ENCODE data around the gene INSR. TPM values are rescaled to one million over a fixed set of nuclear protein-coding genes. Genes with fewer than 3 reads are reported as not detected.

INSR gene
- total and polyA plus RNA-seq, 9 donors: 7.9 to 17.9 (median 13.6) TPM

GRCh38 chr19:7297742-7298141, 3.5 kb upstream of the INSR start:
- Histone ChIP-seq H3K4me3 (ENCODE audit: low read length) (no peak overlapping the region), H3K9me3 (replicated peaks; ENCODE audit: control insufficient read depth, low read depth, low read length) (no peaks in the 10 kb centered on the region), H3K4me1 (ENCODE audit: control insufficient read depth, insufficient read depth, low read length) (peaks cover 11% of the 10 kb centered on the region), H3K36me3 (ENCODE audit: control insufficient read depth, insufficient read depth, low read length) (no peaks in the 10 kb centered on the region), H3K27me3 (ENCODE audit: control insufficient read depth, insufficient read depth, low read length) (peaks cover 12% of the 10 kb centered on the region), H3K27ac (ENCODE audit: low read length) (no peak overlapping the region)
- DNase-seq: no peak
- WGBS (ENCODE audit: insufficient coverage): 56% methylated on average over 6 of the region's 7 CpGs

GRCh38 chr19:7295912-7296536, 1.8 kb upstream of the INSR start:
- 71% methylated on average over 1 of the region's 6 CpGs for WGBS (ENCODE audit: insufficient coverage)
- DNase-seq: no peak
- Histone ChIP-seq H3K9me3 (replicated peaks; ENCODE audit: control insufficient read depth, low read depth, low read length) (no peaks in the 10 kb centered on the region), H3K4me1 (ENCODE audit: control insufficient read depth, insufficient read depth, low read length) (peaks cover 13% of the 10 kb centered on the region), H3K36me3 (ENCODE audit: control insufficient read depth, insufficient read depth, low read length) (no peaks in the 10 kb centered on the region), H3K4me3 (ENCODE audit: low read length) (no peak overlapping the region), H3K27ac (ENCODE audit: low read length) (no peak overlapping the region), H3K27me3 (ENCODE audit: control insufficient read depth, insufficient read depth, low read length) (peaks cover 10% of the 10 kb centered on the region)

- DNase-seq: peak; percentile 76
- 1% methylated on average over 33 of the region's 43 CpGs for WGBS (ENCODE audit: insufficient coverage)
These were observed 471 bp upstream of the INSR start for GRCh38 chr19:7294558-7295212.

GRCh38 chr19:7292950-7293761, 1.1 kb downstream of the INSR start:
- peaks cover 3% of the 10 kb centered on the region for H3K27me3 ChIP-seq (ENCODE audit: control insufficient read depth, insufficient read depth, low read length)
- no peaks in the 10 kb centered on the region for H3K9me3 ChIP-seq (replicated peaks; ENCODE audit: control insufficient read depth, low read depth, low read length)
- peak; percentile 42 for DNase-seq
- peaks cover 13% of the 10 kb centered on the region for H3K4me1 ChIP-seq (ENCODE audit: control insufficient read depth, insufficient read depth, low read length)
- H3K36me3 ChIP-seq (ENCODE audit: control insufficient read depth, insufficient read depth, low read length): no peaks in the 10 kb centered on the region
- peak overlapping the region; percentile 77 for H3K4me3 ChIP-seq (ENCODE audit: low read length)
- 6% methylated on average over 43 of the region's 54 CpGs for WGBS (ENCODE audit: insufficient coverage)
- no peak overlapping the region for H3K27ac ChIP-seq (ENCODE audit: low read length)

More at GRCh38 chr19:7294558-7295212, 471 bp upstream of the INSR start:
- Histone ChIP-seq H3K9me3 (replicated peaks; ENCODE audit: control insufficient read depth, low read depth, low read length) (no peaks in the 10 kb centered on the region), H3K27me3 (ENCODE audit: control insufficient read depth, insufficient read depth, low read length) (peaks cover 7% of the 10 kb centered on the region), H3K36me3 (ENCODE audit: control insufficient read depth, insufficient read depth, low read length) (no peaks in the 10 kb centered on the region), H3K4me1 (ENCODE audit: control insufficient read depth, insufficient read depth, low read length) (peaks cover 13% of the 10 kb centered on the region), H3K4me3 (ENCODE audit: low read length) (peak overlapping the region; percentile 60), H3K27ac (ENCODE audit: low read length) (peak overlapping the region; percentile 75)

GRCh38 chr19:7292352-7292949, 1.8 kb downstream of the INSR start:
- Histone ChIP-seq H3K9me3 (replicated peaks; ENCODE audit: control insufficient read depth, low read depth, low read length) (no peaks in the 10 kb centered on the region), H3K27ac (ENCODE audit: low read length) (no peak overlapping the region), H3K4me1 (ENCODE audit: control insufficient read depth, insufficient read depth, low read length) (peaks cover 13% of the 10 kb centered on the region), H3K4me3 (ENCODE audit: low read length) (peak overlapping the region; percentile 77), H3K36me3 (ENCODE audit: control insufficient read depth, insufficient read depth, low read length) (no peaks in the 10 kb centered on the region), H3K27me3 (ENCODE audit: control insufficient read depth, insufficient read depth, low read length) (peaks cover 3% of the 10 kb centered on the region)
- DNase-seq: no peak
- 44% methylated on average over 6 of the region's 12 CpGs for WGBS (ENCODE audit: insufficient coverage)

GRCh38 chr19:7288977-7289376, 5.2 kb downstream of the INSR start:
- Histone ChIP-seq H3K36me3 (ENCODE audit: control insufficient read depth, insufficient read depth, low read length) (no peaks in the 10 kb centered on the region), H3K4me1 (ENCODE audit: control insufficient read depth, insufficient read depth, low read length) (peaks cover 7% of the 10 kb centered on the region), H3K27me3 (ENCODE audit: control insufficient read depth, insufficient read depth, low read length) (no peaks in the 10 kb centered on the region), H3K4me3 (ENCODE audit: low read length) (no peak overlapping the region), H3K9me3 (replicated peaks; ENCODE audit: control insufficient read depth, low read depth, low read length) (no peaks in the 10 kb centered on the region), H3K27ac (ENCODE audit: low read length) (no peak overlapping the region)
- DNase-seq: no peak
- WGBS (ENCODE audit: insufficient coverage): 42% methylated on average over 5 of the region's 6 CpGs

- no peak for DNase-seq
- Histone ChIP-seq H3K27ac (ENCODE audit: low read length) (no peak overlapping the region), H3K4me1 (ENCODE audit: control insufficient read depth, insufficient read depth, low read length) (peaks cover 6% of the 10 kb centered on the region), H3K9me3 (replicated peaks; ENCODE audit: control insufficient read depth, low read depth, low read length) (no peaks in the 10 kb centered on the region), H3K4me3 (ENCODE audit: low read length) (no peak overlapping the region), H3K27me3 (ENCODE audit: control insufficient read depth, insufficient read depth, low read length) (no peaks in the 10 kb centered on the region), H3K36me3 (ENCODE audit: control insufficient read depth, insufficient read depth, low read length) (no peaks in the 10 kb centered on the region)
- WGBS (ENCODE audit: insufficient coverage): no CpG with 5 or more reads among the region's 1 CpG
These were observed 6.1 kb downstream of the INSR start for GRCh38 chr19:7288131-7288530.

- Histone ChIP-seq H3K9me3 (replicated peaks; ENCODE audit: control insufficient read depth, low read depth, low read length) (no peaks in the 10 kb centered on the region), H3K27ac (ENCODE audit: low read length) (no peak overlapping the region), H3K36me3 (ENCODE audit: control insufficient read depth, insufficient read depth, low read length) (no peaks in the 10 kb centered on the region), H3K4me1 (ENCODE audit: control insufficient read depth, insufficient read depth, low read length) (peaks cover 2% of the 10 kb centered on the region), H3K27me3 (ENCODE audit: control insufficient read depth, insufficient read depth, low read length) (no peaks in the 10 kb centered on the region), H3K4me3 (ENCODE audit: low read length) (no peak overlapping the region)
- WGBS (ENCODE audit: insufficient coverage): 82% methylated on average over 3 of the region's 10 CpGs
- DNase-seq: no peak
These were observed 6.5 kb downstream of the INSR start for GRCh38 chr19:7287722-7288121.

GRCh38 chr19:7280940-7281666, 13.1 kb downstream of the INSR start:
- Histone ChIP-seq H3K27ac (ENCODE audit: low read length) (no peak overlapping the region), H3K36me3 (ENCODE audit: control insufficient read depth, insufficient read depth, low read length) (no peaks in the 10 kb centered on the region), H3K9me3 (replicated peaks; ENCODE audit: control insufficient read depth, low read depth, low read length) (no peaks in the 10 kb centered on the region), H3K4me3 (ENCODE audit: low read length) (no peak overlapping the region), H3K4me1 (ENCODE audit: control insufficient read depth, insufficient read depth, low read length) (no peaks in the 10 kb centered on the region), H3K27me3 (ENCODE audit: control insufficient read depth, insufficient read depth, low read length) (no peaks in the 10 kb centered on the region)
- no peak for DNase-seq
- WGBS (ENCODE audit: insufficient coverage): 93% methylated on average over 5 of the region's 10 CpGs
